Endometrial microvascular endothelial cells (primary cell): ENCODE measurements around the gene PLXDC1. TPM values are rescaled to one million over a fixed set of nuclear protein-coding genes. Genes with fewer than 3 reads are reported as not detected.
"Not testable (repeated sequence)": the region's sequence is repeated elsewhere in the genome, so short reads cannot be mapped to it uniquely, and the experiment has no call there.

Source experiments
- in situ Hi-C: cut with HindIII; loops from 2 replicates; pipeline ENCODE4 v1.10.0; 2017; ENCODE audit warnings: low sequenced_read_pairs, low pct_unique_long_range_greater_than_20kb; ENCODE audit errors: inconsistent ontology term
- total RNA-seq: library from RNA; depleted of rRNA; stranded (reverse); fragments of >200 nt; gene quantifications from one replicate; pipeline ENCODE4 v1.2.3, GENCODE V29; 2015; ENCODE audit errors: inconsistent ontology term

PLXDC1 gene
- total RNA-seq, 1 donor from 2014 or later, result not detected

DNA sequence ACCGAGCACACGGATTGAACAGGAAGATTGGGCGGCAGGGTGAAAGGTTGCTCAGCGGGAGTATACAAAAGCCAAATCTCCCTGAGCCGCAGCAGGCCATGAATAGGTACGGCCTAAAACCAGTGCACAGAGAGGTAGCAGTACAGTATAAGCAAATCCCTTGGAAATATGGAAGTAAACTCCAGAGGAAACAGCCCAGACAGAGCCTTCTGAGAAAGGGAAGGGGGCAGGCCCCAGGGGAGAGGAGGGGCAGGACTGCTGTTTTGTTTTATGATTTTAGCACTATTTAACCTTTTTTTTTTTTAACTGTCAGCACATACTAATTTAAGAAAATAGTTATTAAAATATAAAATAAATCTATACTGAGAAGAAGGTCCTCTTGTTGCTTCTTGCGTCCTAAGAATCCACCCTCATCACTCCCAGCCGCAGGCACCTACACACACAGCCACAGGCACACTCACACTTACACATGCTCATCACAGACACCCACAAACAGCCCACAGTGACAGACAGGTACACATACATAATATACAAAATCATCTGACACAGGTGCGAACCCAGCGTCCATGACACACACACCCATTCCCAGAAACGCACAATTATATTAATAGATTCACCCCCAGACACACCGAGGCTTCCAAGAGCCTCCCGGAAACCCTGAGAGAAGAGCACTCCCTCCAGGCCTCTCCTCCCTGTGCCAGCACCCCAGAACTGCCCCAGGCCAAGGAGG is 12.8 kb downstream of the PLXDC1 start:
- in situ Hi-C loops, result no loop called here

- in situ Hi-C loops, result no loop called here
Observed at GRCh38 chr17:39134878-39135277, 16.6 kb downstream of the PLXDC1 start.

GRCh38 chr17:39132192-39132610 is 19.2 kb downstream of the PLXDC1 start:
- in situ Hi-C loops, result no loop called here

DNA sequence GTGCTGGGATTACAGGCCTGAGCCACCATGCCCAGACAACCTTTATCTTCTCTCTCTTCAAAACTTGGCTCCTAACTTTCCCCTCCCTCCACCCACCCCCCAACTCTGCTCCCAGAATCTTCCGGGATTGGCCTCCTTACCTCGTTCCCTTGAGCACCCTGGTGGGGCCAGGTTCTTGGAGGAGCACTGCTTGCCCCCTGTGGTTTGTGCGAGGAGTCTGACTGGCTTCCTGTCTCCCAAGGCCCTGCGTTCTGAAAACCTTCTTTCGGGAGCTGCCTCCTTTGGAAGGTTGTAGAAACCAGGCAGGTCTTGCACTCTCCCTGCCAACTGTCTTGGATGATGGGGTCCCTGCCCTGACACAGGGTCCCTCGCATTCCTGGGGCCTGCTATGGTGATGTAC is 19.8 kb downstream of the PLXDC1 start:
- in situ Hi-C loops, result no loop called here

- in situ Hi-C loops, result no loop called here
Observed at GRCh38 chr17:39130205-39130604, 21.2 kb downstream of the PLXDC1 start.

GRCh38 chr17:39129544-39129943 is 21.9 kb downstream of the PLXDC1 start:
- in situ Hi-C loops, result not testable (repeated sequence)

DNA sequence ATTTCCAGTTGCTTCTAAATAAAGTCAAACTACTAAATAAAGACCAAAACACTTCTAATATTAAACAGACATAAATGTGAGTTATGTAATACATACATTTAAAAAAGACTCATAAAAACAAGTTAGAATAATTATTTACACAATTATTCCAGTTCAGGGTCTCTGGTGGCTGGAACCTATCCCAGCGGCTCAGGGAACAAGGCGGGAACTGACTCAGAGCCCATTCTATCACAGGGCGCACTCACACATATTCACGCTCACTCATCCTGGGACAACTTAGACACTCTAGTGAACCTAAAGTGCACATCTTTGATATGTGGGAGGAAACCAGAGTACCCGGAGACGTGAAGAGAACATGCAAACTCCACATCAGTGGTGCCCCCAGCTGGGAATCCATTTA is 25.0 kb downstream of the PLXDC1 start:
- in situ Hi-C loops, result no loop called here

GRCh38 chr17:39125143-39125875 is 26.1 kb downstream of the PLXDC1 start:
- in situ Hi-C loops, result no loop called here

GRCh38 chr17:39123627-39124026 is 27.8 kb downstream of the PLXDC1 start:
- in situ Hi-C loops, result no loop called here

DNA sequence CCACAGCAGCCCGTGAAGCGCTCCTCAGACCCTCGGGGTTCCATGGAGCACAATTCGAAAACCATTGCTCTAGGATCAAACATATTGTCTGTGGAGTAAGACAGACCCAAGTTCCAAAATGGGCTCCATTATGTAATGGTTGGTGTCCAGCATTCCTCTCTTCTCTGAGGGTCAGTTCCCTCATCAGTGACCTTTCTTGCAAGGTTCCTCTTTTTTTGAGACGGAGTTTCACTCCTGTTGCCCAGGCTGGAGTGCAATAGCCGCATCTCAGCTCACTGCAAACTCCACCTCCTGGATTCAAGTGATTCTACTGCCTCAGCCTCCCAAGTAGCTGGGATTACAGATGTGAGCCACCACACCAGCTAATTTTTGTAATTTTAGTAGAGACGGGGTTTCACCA is 28.4 kb downstream of the PLXDC1 start:
- in situ Hi-C loops, result no loop called here

DNA sequence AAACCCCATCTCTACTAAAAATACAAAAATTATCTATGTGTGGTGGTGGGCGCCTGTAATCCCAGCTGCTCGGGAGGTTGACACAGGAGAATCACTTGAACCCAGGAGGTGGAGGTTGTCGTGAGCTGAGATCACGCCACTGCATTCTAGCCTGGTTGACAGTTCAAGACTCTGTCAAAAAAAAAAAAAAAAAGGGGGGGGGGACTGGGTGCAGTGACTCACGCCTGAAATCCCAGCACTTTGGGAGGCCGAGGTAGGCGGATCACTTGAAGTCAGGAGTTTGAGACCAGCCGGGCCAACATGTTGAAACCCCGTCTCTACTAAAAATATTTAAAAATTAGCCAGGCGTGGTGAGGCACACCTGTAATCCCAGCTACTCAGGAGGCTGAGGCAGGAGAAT is 29.5 kb downstream of the PLXDC1 start:
- in situ Hi-C loops, result not testable (repeated sequence)

DNA sequence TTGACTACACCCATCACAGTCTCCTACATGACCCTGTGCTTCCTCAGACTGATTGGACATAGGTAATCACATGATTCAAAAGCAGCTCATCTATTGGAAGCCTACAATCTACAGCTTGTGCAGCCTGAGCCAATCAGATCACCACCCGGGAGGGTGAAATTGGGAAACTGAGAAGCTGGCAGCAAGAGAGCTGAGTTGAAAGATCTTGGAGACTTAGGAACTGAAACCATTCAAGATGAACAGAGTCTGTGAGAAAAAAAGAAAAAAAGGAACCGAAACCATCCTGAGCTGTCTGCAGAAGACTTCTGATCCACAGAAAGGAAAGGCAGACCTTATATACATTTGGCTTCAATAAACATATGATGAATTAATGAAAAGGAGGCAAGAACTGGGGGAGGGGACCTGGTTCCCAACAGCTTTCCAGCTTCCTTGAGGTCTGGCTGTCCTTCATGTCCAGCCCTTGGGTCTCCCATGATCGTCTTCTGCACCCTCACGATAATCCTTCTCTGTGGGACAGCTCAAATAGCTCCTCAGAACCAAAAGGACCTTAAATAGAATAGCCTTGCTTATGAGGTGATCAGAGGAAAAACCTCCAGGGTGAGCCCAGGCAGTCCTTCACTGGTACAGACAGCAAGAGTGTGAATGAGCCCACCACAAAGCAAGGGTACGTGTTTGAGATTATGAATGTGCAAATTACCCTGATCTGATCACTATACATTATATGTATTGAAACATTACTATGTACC is 32.6 kb downstream of the PLXDC1 start:
- in situ Hi-C loops, result no loop called here

DNA sequence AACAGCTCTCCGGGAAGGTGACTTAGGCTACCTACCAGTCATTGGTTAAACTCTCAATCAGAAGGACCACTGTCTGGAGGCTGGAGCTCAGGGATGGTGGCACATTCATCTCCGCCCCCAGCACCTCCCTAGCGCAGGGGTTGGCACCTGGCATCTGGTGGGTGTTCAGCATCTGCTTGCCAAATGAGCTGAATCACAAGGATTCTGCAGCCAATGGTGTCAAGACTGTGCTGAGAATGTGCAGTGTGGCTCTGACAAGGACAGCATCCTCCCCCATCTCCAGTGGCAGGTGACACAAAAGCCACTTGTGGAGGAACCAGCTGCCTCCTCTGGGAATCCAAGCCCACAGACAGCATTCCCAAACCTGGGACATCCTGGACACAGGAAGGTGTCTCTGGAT is 35.2 kb downstream of the PLXDC1 start:
- in situ Hi-C loops, result no loop called here

DNA sequence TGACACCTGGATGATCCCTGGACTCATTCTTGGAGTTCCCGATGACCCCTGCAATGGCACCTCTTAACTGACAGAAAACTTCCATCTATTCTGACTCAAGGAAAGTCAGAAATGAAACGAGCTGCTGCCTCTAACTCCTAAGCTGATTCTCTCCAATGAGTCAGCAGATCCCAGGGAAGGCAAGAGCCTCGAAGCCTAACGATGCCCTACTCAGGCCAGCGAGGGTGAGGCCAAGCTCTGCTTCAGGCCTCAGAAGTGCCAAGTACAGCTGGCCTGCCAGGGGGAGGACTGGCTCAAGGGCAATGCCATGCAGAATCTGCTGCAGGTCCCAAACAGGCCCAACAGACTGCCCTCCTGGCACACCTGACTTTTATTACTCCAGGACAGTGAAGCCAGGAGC is 36.3 kb downstream of the PLXDC1 start:
- in situ Hi-C loops, result no loop called here

- in situ Hi-C loops, result no loop called here
Observed at GRCh38 chr17:39114723-39115122, 36.7 kb downstream of the PLXDC1 start.

- in situ Hi-C loops, result no loop called here
Observed at GRCh38 chr17:39113871-39114270, 37.6 kb downstream of the PLXDC1 start.

DNA sequence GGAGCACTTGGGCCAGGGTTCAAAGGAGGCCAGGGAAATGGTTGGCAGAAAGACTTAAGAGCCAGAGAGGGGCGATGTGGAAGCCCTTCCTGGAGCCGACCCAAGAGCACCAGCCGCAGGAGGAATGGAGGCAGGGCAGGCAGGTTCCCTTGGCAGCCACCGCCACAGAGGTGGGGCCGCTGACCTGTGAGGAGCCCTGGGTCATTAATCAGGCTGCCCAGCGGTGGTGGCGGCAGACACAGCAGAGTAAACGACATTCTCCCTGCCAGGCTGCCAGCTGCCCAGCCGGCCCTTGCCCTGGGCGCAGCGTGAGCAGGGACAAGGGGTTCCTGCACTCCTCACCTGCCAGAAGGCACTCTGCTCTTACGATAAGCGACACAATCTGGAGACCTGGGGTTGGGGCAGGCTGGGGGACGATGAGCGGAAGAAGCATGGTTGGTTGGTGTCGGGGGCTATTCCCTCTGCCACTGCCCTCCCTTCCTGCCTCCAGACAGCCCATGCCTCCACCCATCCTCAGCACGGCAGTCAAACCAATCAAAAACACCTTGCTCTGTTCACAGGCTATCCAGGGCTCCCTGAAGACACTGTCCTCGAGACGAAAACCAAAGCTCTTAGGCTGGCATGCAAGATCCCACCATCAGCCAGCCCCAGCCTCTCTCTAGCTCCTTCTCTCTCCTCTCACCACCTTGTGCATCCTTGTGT is 40.9 kb downstream of the PLXDC1 start:
- in situ Hi-C loops, result no loop called here

- in situ Hi-C loops, result no loop called here
Observed at GRCh38 chr17:39108461-39109375, 42.7 kb downstream of the PLXDC1 start.
